Cerebellar nuclear complex (tissue), 1 donor: ENCODE measurements around the gene DRAM1.
"Not testable (repeated sequence)": the region's sequence is repeated elsewhere in the genome, so short reads cannot be mapped to it uniquely, and the experiment has no call there.

Source experiments
- DNase-seq, 2 experiments: peaks; one replicate each; lab custom pipeline; 2025; lab: John Stamatoyannopoulos, UW

The DRAM1 gene, protein sequence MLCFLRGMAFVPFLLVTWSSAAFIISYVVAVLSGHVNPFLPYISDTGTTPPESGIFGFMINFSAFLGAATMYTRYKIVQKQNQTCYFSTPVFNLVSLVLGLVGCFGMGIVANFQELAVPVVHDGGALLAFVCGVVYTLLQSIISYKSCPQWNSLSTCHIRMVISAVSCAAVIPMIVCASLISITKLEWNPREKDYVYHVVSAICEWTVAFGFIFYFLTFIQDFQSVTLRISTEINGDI

GRCh38 chr12:101876861-101877805 lies at the start of gene DRAM1:
Gene DRAM1, plus strand, starts transcription at chr12:101877580. Its CDS starts 210 bp downstream, at chr12:101877790.
- no peak for DNase-seq

GRCh38 chr12:101828463-101829196 lies 48.8 kb upstream of the DRAM1 start:
- no peak for DNase-seq

GRCh38 chr12:101829639-101830366 lies 47.6 kb upstream of the DRAM1 start:
- DNase-seq = peak in 1 of 2 experiments; percentile 19

DNA sequence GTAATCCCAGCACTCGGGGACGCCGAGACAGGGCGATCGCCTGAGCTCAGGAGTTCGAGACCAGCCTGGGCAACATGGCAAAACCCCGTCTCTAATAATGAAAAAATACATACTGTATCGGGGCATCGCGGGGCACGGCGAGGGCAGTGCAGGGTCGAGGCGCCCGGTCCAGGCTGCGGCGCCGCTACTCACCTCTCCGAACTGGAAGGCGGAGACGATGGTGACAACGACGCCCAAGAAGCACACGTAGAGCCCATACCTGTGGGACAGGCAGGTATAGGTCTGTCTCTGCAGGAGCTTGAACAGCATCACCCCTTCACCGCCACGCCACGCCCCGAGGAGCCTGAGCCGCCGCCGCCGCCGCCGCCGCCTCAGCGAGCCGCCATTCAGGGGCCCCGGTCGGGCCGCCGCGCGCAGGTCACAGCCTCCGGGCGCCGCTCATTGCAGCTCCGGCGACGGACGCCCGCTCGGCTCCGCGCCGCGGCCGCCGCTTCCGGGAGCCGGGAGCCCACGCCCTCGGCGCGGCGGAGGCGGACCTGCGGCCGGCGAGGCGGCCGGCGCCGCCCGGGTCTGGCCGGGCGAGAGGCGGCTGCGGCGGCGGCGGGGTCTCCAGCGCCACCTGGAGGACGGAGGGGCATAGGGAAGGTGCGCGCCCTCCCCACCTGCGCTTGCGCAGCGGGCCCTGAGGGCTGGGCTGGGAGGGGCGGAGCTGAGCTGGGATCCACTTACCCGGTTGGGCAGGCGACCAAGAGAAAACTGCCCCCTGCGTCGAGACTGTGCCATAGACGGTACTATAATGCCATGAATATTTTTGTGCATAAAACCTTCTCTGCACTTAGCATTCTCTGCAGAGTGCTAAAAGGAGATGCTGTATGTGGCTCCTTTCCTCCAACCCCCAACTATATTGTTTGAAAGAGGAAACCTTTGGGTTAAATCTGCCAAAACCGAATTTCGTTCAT lies 46.7 kb upstream of the DRAM1 start, which contains the start of gene GNPTAB:
Gene GNPTAB (minus strand): TSS at position 593 of the 959 bp plus-strand sequence. CDS start 284 bp downstream, at position 309.
- peak in 1 of 2 experiments; percentile 75 for DNase-seq

DNA sequence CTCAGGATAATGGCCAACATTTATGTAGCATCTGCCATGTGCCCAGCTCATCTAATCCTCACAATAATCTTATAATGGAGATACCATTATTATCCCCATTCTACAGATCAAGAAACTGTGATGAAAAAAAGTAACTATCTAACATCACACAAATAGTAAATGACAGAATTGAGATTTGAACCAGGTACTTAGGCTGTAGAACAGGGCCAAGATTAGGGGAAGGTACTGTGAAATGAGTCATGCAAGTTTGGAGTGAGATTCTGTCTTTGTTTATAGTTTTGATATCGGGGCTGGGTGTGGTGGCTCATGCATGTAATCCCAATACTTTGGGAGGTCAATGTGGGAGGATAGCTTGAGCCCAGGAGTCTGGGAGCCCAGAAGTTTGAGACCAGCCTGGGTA lies 45.4 kb upstream of the DRAM1 start:
- DNase-seq = no peak

- no peak for DNase-seq
Observed at GRCh38 chr12:101838628-101839323, 38.6 kb upstream of the DRAM1 start.

- peak in 1 of 2 experiments; percentile 18 for DNase-seq
Observed at GRCh38 chr12:101839324-101840283, 37.8 kb upstream of the DRAM1 start.

- DNase-seq = no peak
Observed at GRCh38 chr12:101841069-101841468, 36.3 kb upstream of the DRAM1 start.

- no peak for DNase-seq
Observed at GRCh38 chr12:101845137-101845711, 32.2 kb upstream of the DRAM1 start.

GRCh38 chr12:101847325-101847724 lies 30.1 kb upstream of the DRAM1 start:
- no peak for DNase-seq

DNA sequence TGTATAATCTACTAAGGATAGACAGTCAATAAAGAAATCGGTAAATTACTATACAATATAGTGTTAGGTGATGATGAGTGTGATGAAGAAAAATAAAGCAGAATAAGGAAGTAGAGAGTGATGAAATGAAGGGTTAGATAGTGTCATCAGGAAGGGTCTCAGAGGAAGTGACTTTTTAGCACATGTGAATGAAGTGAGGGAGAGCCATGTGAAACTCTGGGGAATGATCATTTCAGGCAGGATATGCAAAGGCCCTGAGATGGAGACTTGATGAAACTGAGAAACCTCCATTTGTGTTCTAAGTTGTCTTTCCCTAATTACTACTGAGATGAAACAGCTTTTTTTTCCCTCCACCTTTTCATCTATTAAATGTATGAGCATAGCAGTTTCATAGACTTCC lies 27.2 kb upstream of the DRAM1 start:
- no peak for DNase-seq

DNA sequence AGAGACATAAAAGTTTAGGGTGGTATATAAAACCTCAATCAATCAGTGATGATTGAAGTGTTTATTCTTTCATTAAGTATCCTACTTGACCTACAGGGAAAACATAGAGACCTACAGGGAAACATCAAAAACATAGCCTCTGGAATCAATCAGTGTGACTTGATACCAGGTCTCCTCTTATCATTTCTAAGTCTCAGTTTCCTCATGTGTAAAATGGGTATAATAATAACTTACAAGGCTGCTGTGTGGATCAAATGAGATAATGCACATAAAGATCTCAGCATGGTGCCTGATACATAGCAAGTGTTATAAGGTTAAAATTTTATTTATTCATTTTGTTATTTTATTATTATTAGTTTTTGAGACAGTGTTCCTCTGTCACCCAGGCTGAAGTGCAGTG lies 24.4 kb upstream of the DRAM1 start:
- no peak for DNase-seq

- no peak for DNase-seq
Observed at GRCh38 chr12:101854747-101855146, 22.6 kb upstream of the DRAM1 start.

DNA sequence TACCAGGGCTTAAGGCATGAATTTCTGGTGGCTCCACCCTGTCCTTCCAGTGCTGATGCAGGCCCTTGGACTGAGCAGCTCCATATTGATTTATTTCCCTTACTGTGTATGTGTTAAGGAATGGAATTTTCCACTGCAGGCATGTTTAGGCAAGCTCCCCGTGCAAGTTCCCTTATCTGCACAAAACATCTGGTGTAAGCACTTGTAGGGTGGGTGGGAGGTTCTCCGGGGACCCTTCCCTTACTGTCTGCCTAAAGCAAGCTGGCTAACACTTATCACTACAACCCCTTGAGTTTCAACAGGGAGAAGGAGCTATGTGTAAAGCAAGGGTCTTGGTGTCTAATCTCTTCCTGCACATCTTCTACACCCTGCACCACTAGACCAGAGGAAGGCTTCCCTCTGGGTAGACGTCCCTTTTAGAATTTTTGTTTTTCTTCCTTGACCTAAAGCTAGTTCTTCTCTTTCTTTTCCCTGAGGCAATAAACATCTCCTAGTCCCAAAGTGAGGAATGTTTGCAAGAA lies 22.0 kb upstream of the DRAM1 start:
- DNase-seq = no peak

DNA sequence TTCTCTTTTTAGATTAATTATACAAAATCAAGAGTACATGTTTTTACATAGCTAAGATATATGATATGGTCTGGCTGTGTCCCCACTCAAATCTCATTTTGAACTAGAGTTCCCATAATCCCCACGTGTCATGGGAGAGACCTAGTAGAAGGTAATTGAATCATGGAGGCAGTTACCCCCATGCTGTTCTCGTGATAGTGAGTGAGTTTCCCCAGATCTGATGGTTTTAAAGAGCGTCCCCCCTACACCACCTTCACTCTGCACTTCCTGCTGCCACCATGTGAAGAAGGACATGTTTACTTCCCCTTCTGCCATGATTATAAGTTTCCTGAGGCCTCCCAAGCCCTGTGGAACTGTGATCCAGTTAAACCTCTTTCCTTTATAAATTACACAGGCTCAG lies 21.4 kb upstream of the DRAM1 start:
- DNase-seq = no peak

DNA sequence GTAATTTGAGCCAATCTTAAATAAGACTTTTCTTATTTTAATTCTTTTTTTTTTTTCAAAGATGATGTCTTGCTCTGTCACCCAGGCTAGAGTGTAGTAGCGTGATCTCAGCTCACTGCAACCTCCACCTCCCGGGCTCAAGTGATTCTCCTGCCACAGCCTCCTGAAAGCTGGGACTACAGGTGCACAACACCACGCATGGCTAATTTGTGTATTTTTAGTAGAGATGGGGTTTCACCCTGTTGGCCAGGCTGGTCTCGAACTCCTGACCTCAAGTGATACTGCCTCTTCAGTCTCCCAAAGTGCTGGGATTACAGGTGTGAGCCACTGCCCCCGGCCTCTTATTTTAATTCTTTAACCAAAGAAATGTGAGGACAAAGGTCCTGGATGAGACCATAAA lies 20.8 kb upstream of the DRAM1 start:
- DNase-seq = not testable (repeated sequence)

DNA sequence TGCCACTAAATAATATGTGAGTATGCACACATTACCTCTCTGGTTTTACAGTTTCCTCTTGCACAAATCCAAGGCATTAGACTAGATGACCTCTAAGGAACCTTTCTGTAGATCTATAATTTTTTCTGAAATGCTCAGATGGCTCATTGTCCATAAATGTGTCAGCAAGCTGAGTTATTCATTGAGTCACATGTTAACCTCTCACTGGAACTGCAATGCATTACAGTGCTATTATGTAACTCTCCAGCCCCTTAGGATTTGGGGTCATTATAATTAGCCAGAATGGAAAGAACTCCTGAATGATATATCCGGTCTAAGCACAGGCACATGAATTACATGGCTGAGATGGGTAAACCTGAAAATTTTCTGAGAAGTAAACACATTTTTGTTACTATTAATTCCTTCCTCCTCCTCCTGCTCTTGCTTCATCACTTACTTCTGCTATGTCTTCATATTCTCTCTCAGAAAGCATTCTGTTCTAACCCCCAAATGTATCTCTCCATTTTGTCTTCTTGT lies 20.3 kb upstream of the DRAM1 start:
- DNase-seq = no peak

GRCh38 chr12:101858361-101858760 lies 19.0 kb upstream of the DRAM1 start:
- no peak for DNase-seq
